HG02840 (cell line): ENCODE results near the gene HS3ST6.
"Not testable (repeated sequence)": the region's sequence is repeated elsewhere in the genome, so short reads cannot be mapped to it uniquely, and the experiment has no call there.

Experiments used
- ATAC-seq: cut with Tn5 transposase; IDR thresholded peaks from one replicate; pipeline ENCODE4 v1.9.1; 2021; ENCODE audit warnings: mild to moderate bottlenecking, moderate library complexity, moderate number of reproducible peaks; ENCODE audit not compliant: unreplicated experiment, low FRiP score

HS3ST6 gene

GRCh38 chr16:1918351-1919326, at the start of gene HS3ST6:
Gene HS3ST6 (minus strand): TSS chr16:1918415. CDS start chr16:1918323, 92 bp downstream.
- no peak for ATAC-seq

- ATAC-seq = no peak
These were observed 48.2 kb upstream of the HS3ST6 start, which contains the start of gene RNF151 for GRCh38 chr16:1966460-1966859. Gene RNF151 (plus strand): TSS chr16:1966856. CDS start chr16:1966882, 26 bp downstream.

GRCh38 chr16:1965396-1966001, 47.3 kb upstream of the HS3ST6 start:
- ATAC-seq = no peak

GRCh38 chr16:1964506-1965395, 46.5 kb upstream of the HS3ST6 start, which contains the start of gene RPS2:
Gene RPS2 (minus strand): TSS chr16:1964826. CDS start chr16:1964625, 201 bp downstream.
- ATAC-seq = peak; percentile 79

GRCh38 chr16:1963806-1964505, 45.7 kb upstream of the HS3ST6 start:
- ATAC-seq = no peak

GRCh38 chr16:1962161-1963153, 44.2 kb upstream of the HS3ST6 start:
- ATAC-seq = not testable (repeated sequence)

GRCh38 chr16:1961651-1962067, 43.4 kb upstream of the HS3ST6 start:
- ATAC-seq = no peak

- ATAC-seq = no peak
These were observed 42.7 kb upstream of the HS3ST6 start for GRCh38 chr16:1960665-1961630.

- ATAC-seq = peak; percentile 67
These were observed 41.2 kb upstream of the HS3ST6 start, which contains the start of gene NDUFB10 for GRCh38 chr16:1959269-1960039. Gene NDUFB10 (plus strand): TSS chr16:1959538. CDS start chr16:1959625, 87 bp downstream.

- peak; percentile 5 for ATAC-seq
These were observed 40.6 kb upstream of the HS3ST6 start for GRCh38 chr16:1958715-1959268.

GRCh38 chr16:1958143-1958491, 39.9 kb upstream of the HS3ST6 start:
- not testable (repeated sequence) for ATAC-seq

GRCh38 chr16:1957434-1958142, 39.4 kb upstream of the HS3ST6 start:
- not testable (repeated sequence) for ATAC-seq

GRCh38 chr16:1953734-1954133, 35.5 kb upstream of the HS3ST6 start:
- no peak for ATAC-seq

- no peak for ATAC-seq
These were observed 32.3 kb upstream of the HS3ST6 start for GRCh38 chr16:1950559-1950958.

GRCh38 chr16:1950047-1950446, 31.8 kb upstream of the HS3ST6 start:
- ATAC-seq = no peak

GRCh38 chr16:1949507-1949906, 31.3 kb upstream of the HS3ST6 start:
- ATAC-seq = no peak
